GM10266 (cell line): Measurements from ENCODE around the gene GRM5.

Experiments
- DNase-seq: peaks from one replicate; pipeline ENCODE4 v3.0.0; 2012; ENCODE audit errors: extremely low spot score
- CTCF ChIP-seq: IDR thresholded peaks from 2 replicates; pipeline ENCODE4 v1.5.1; 2012; ENCODE audit warnings: mild to moderate bottlenecking, low read depth; ENCODE audit not compliant: control insufficient read depth, insufficient read depth; ENCODE audit errors: missing control alignments

GRM5 gene

GRCh38 chr11:88623531-88623930 lies 442.3 kb downstream of the GRM5 start:
- TF ChIP-seq CTCF, result no peak
- DNase-seq, result no peak

- no peak for TF ChIP-seq CTCF
- DNase-seq, result no peak
Measured at GRCh38 chr11:88620568-88621130, 445.1 kb downstream of the GRM5 start.

GRCh38 chr11:88619656-88620385 lies 446.0 kb downstream of the GRM5 start:
- TF ChIP-seq CTCF, result no peak
- DNase-seq, result no peak

- no peak for TF ChIP-seq CTCF
Measured at GRCh38 chr11:88619071-88619425, 446.7 kb downstream of the GRM5 start.

GRCh38 chr11:88618327-88619070 lies 447.3 kb downstream of the GRM5 start:
- no peak for DNase-seq
- TF ChIP-seq CTCF, result no peak

More at GRCh38 chr11:88619071-88619425, 446.7 kb downstream of the GRM5 start:
- no peak for DNase-seq

- no peak for DNase-seq
- TF ChIP-seq CTCF, result no peak
Measured at GRCh38 chr11:88617226-88617625, 448.6 kb downstream of the GRM5 start.

- no peak for DNase-seq
- TF ChIP-seq CTCF, result no peak
Measured at GRCh38 chr11:88604260-88604659, 461.5 kb downstream of the GRM5 start.
